ENCODE results near the gene IFIT5. TPM values are rescaled to one million over a fixed set of nuclear protein-coding genes. Genes with fewer than 3 reads are reported as not detected.

IFIT5 gene
- total and polyA plus RNA-seq, 10 donors, result 9.3 to 23.7 (median 19.6) TPM

GRCh38 chr10:89458784-89459183 is 44.4 kb downstream of the IFIT5 start:
- H3K36me3 ChIP-seq, result no peaks in the 10 kb centered on the region
- no peak overlapping the region for H3K4me3 ChIP-seq
- 83 to 95% (median 87%) methylated on average over 1 of the region's 1 CpG for WGBS, 5 donors
- no peaks in the 10 kb centered on the region for H3K4me1 ChIP-seq
- intact Hi-C loops (cut with DNase I; ENCODE audit: low total_unique reads), result no loop called here
- no peaks in the 10 kb centered on the region for H3K9me3 ChIP-seq
- no peak overlapping the region for H3K27ac ChIP-seq
- DNase-seq, result no peak
- no peaks in the 10 kb centered on the region for H3K27me3 ChIP-seq (replicated peaks in 1 of 7)
- no peak for TF ChIP-seq POLR2AphosphoS5 (IDR thresholded peaks at IDR 0.05)
- TF ChIP-seq CTCF (IDR thresholded peaks at IDR 0.05 in 8 of 11, conservative IDR thresholded peaks at IDR 0.05 in 3 of 11), result no peak
- TF ChIP-seq POLR2A (IDR thresholded peaks at IDR 0.05), result no peak

- no peaks in the 10 kb centered on the region for H3K36me3 ChIP-seq
- no peaks in the 10 kb centered on the region for H3K9me3 ChIP-seq
- no peak for DNase-seq
- 84 to 94% (median 89%) methylated on average over 6 of the region's 6 CpGs for WGBS, 5 donors
- no peak overlapping the region for H3K27ac ChIP-seq
- H3K4me3 ChIP-seq, result no peak overlapping the region
- no peaks in the 10 kb centered on the region for H3K27me3 ChIP-seq (replicated peaks in 1 of 7)
- TF ChIP-seq POLR2AphosphoS5 (IDR thresholded peaks at IDR 0.05), result no peak
- TF ChIP-seq CTCF (IDR thresholded peaks at IDR 0.05 in 8 of 11, conservative IDR thresholded peaks at IDR 0.05 in 3 of 11), result no peak
- no peak for TF ChIP-seq POLR2A (IDR thresholded peaks at IDR 0.05)
- intact Hi-C loops (cut with DNase I; ENCODE audit: low total_unique reads), result no loop called here
- H3K4me1 ChIP-seq, result peaks cover 0 to 1% (median 0%) of the 10 kb centered on the region in 6 donors
Observed at GRCh38 chr10:89463846-89464537, 49.6 kb downstream of the IFIT5 start.

- no peak overlapping the region for H3K4me3 ChIP-seq
- intact Hi-C loops (cut with DNase I; ENCODE audit: low total_unique reads), result no loop called here
- DNase-seq, result no peak
- no peaks in the 10 kb centered on the region for H3K36me3 ChIP-seq
- H3K9me3 ChIP-seq, result no peaks in the 10 kb centered on the region
- H3K27me3 ChIP-seq (replicated peaks in 1 of 7), result no peaks in the 10 kb centered on the region
- no peak overlapping the region for H3K27ac ChIP-seq
- TF ChIP-seq CTCF (IDR thresholded peaks at IDR 0.05 in 8 of 11, conservative IDR thresholded peaks at IDR 0.05 in 3 of 11) (no peak), POLR2A (IDR thresholded peaks at IDR 0.05) (no peak), POLR2AphosphoS5 (IDR thresholded peaks at IDR 0.05) (no peak)
- 41 to 64% (median 53%) methylated on average over 2 of the region's 2 CpGs for WGBS, 5 donors
- peaks cover 0 to 3% (median 0%) of the 10 kb centered on the region in 6 donors for H3K4me1 ChIP-seq
Observed at GRCh38 chr10:89465196-89465595, 50.8 kb downstream of the IFIT5 start.

GRCh38 chr10:89466599-89467035 is 52.2 kb downstream of the IFIT5 start:
- no peak overlapping the region for H3K4me3 ChIP-seq
- H3K36me3 ChIP-seq, result no peaks in the 10 kb centered on the region
- no peaks in the 10 kb centered on the region for H3K9me3 ChIP-seq
- WGBS, 5 donors, result 44 to 55% (median 49%) methylated on average over 3 of the region's 3 CpGs
- peak in 3 of 11 experiments; percentile 18 to 27 (median 19) for TF ChIP-seq CTCF (IDR thresholded peaks at IDR 0.05 in 8 of 11, conservative IDR thresholded peaks at IDR 0.05 in 3 of 11)
- no peak for TF ChIP-seq POLR2AphosphoS5 (IDR thresholded peaks at IDR 0.05)
- TF ChIP-seq POLR2A (IDR thresholded peaks at IDR 0.05), result no peak
- intact Hi-C loops (cut with DNase I; ENCODE audit: low total_unique reads), result no loop called here
- DNase-seq, result no peak
- no peaks in the 10 kb centered on the region for H3K27me3 ChIP-seq (replicated peaks in 1 of 7)
- H3K4me1 ChIP-seq, result peaks cover 0 to 3% (median 0%) of the 10 kb centered on the region in 6 donors
- H3K27ac ChIP-seq, result no peak overlapping the region
